ENCODE results near the gene CC2D2B. TPM values are rescaled to one million over a fixed set of nuclear protein-coding genes. Genes with fewer than 3 reads are reported as not detected.

CC2D2B gene
- polyA plus RNA-seq, 3 donors, result 0.08 to 1.8 TPM; not detected in 1

- Mint-ChIP-seq H3K36me3 (peaks cover 7 to 12% of the 10 kb centered on the region in 2 donors), H3K9me3 (no peaks in the 10 kb centered on the region), H3K27ac (no peak overlapping the region), H3K4me3 (no peak overlapping the region), H3K4me1 (no peaks in the 10 kb centered on the region), H3K27me3 (ENCODE audit: low read depth in 3 of 3) (peaks cover 0 to 2% (median 0%) of the 10 kb centered on the region in 3 donors)
- WGBS (ENCODE audit: insufficient coverage), result no CpG with 5 or more reads among the region's 3 CpGs
- intact Hi-C loops (cut with micrococcal nuclease), result no loop called here
- Histone ChIP-seq H3K36me3 (replicated peaks in 1 of 2; ENCODE audit: control insufficient read depth in 1 of 2, insufficient read depth in 2 of 2, low read length in 2 of 2) (no peaks in the 10 kb centered on the region), H4K20me1 (ENCODE audit: insufficient read depth, low read length) (no peaks in the 10 kb centered on the region), H3K4me2 (replicated peaks; ENCODE audit: extremely low read depth, low read length, poor library complexity, severe bottlenecking) (no peak overlapping the region), H3K79me2 (ENCODE audit: insufficient read depth, low read length) (no peaks in the 10 kb centered on the region), H3K4me3 (replicated peaks in 1 of 3; ENCODE audit: low read depth in 2 of 3, low read length in 3 of 3) (no peak overlapping the region), H3K27ac (ENCODE audit: low read depth in 1 of 2, low read length in 2 of 2) (no peak overlapping the region), H3K9ac (ENCODE audit: insufficient read depth, low read length, poor library complexity, severe bottlenecking) (no peak overlapping the region), H3K9me3 (replicated peaks in 1 of 2; ENCODE audit: control insufficient read depth in 1 of 2, insufficient read depth in 1 of 2, low read length in 2 of 2) (no peaks in the 10 kb centered on the region), H3K4me1 (ENCODE audit: control insufficient read depth in 1 of 2, insufficient read depth in 2 of 2, low read length in 2 of 2) (no peaks in the 10 kb centered on the region), H2AFZ (ENCODE audit: insufficient read depth, low read depth, low read length, poor library complexity, severe bottlenecking) (no peak overlapping the region), H3K27me3 (ENCODE audit: control insufficient read depth in 2 of 2, insufficient read depth in 2 of 2, low read length in 2 of 2) (no peaks in the 10 kb centered on the region)
- TF ChIP-seq, protein P1, sequence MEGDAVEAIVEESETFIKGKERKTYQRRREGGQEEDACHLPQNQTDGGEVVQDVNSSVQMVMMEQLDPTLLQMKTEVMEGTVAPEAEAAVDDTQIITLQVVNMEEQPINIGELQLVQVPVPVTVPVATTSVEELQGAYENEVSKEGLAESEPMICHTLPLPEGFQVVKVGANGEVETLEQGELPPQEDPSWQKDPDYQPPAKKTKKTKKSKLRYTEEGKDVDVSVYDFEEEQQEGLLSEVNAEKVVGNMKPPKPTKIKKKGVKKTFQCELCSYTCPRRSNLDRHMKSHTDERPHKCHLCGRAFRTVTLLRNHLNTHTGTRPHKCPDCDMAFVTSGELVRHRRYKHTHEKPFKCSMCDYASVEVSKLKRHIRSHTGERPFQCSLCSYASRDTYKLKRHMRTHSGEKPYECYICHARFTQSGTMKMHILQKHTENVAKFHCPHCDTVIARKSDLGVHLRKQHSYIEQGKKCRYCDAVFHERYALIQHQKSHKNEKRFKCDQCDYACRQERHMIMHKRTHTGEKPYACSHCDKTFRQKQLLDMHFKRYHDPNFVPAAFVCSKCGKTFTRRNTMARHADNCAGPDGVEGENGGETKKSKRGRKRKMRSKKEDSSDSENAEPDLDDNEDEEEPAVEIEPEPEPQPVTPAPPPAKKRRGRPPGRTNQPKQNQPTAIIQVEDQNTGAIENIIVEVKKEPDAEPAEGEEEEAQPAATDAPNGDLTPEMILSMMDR (IDR thresholded peaks at IDR 0.05), result no peak
- DNase-seq, result no peak
These were observed 167.0 kb downstream of the CC2D2B start for GRCh38 chr10:96074776-96075175.

DNA sequence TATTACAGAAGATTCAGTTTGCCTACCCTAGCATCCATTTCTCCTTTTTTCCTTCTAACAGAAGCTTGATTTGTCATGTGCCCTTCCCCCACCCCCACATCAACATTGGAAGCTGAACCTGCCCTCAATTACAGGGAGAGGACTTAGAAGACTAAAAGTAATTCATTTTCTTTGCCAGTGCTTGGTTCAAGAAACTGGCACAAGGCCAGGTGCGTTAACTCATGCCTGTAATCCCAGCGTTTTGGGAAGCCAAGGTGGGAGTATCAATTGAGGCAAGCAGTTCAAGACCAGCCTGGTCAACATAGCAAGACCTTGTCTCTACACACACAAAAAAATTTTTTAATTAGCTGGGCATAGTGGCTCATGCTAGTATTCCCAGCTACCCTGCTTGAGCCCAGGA lies 168.2 kb downstream of the CC2D2B start:
- Histone ChIP-seq H3K79me2 (ENCODE audit: insufficient read depth, low read length) (no peaks in the 10 kb centered on the region), H3K27ac (ENCODE audit: low read depth in 1 of 2, low read length in 2 of 2) (no peak overlapping the region), H4K20me1 (ENCODE audit: insufficient read depth, low read length) (no peaks in the 10 kb centered on the region), H3K27me3 (ENCODE audit: control insufficient read depth in 2 of 2, insufficient read depth in 2 of 2, low read length in 2 of 2) (no peaks in the 10 kb centered on the region), H3K36me3 (replicated peaks in 1 of 2; ENCODE audit: control insufficient read depth in 1 of 2, insufficient read depth in 2 of 2, low read length in 2 of 2) (no peaks in the 10 kb centered on the region), H3K9ac (ENCODE audit: insufficient read depth, low read length, poor library complexity, severe bottlenecking) (no peak overlapping the region), H2AFZ (ENCODE audit: insufficient read depth, low read depth, low read length, poor library complexity, severe bottlenecking) (no peak overlapping the region), H3K4me3 (replicated peaks in 1 of 3; ENCODE audit: low read depth in 2 of 3, low read length in 3 of 3) (no peak overlapping the region), H3K4me1 (ENCODE audit: control insufficient read depth in 1 of 2, insufficient read depth in 2 of 2, low read length in 2 of 2) (no peaks in the 10 kb centered on the region), H3K9me3 (replicated peaks in 1 of 2; ENCODE audit: control insufficient read depth in 1 of 2, insufficient read depth in 1 of 2, low read length in 2 of 2) (no peaks in the 10 kb centered on the region), H3K4me2 (replicated peaks; ENCODE audit: extremely low read depth, low read length, poor library complexity, severe bottlenecking) (no peak overlapping the region)
- no peak overlapping the region for H3K4me3 Mint-ChIP-seq
- peaks cover 7 to 13% of the 10 kb centered on the region in 2 donors for H3K36me3 Mint-ChIP-seq
- no peak overlapping the region for H3K27ac Mint-ChIP-seq
- H3K9me3 Mint-ChIP-seq, result no peaks in the 10 kb centered on the region
- TF ChIP-seq, protein P1 (IDR thresholded peaks at IDR 0.05), result no peak
- no peaks in the 10 kb centered on the region for H3K4me1 Mint-ChIP-seq
- WGBS (ENCODE audit: insufficient coverage), result no CpG with 5 or more reads among the region's 2 CpGs
- no peak for DNase-seq
- no peaks in the 10 kb centered on the region for H3K27me3 Mint-ChIP-seq (ENCODE audit: low read depth in 3 of 3)
- intact Hi-C loops (cut with micrococcal nuclease), result no loop called here
